Endometrium (tissue), 2 donors: ENCODE data around the gene LDAF1.
"Not testable (repeated sequence)": the region's sequence is repeated elsewhere in the genome, so short reads cannot be mapped to it uniquely, and the experiment has no call there.

Source experiments
- FAIRE-seq: peaks from 2 replicates; lab custom pipeline; 2012; peaks lifted over from hg19 to GRCh38; lab: Jason Lieb, UNC
- donor health status: control.
- donor health status: control.

The LDAF1 gene

DNA sequence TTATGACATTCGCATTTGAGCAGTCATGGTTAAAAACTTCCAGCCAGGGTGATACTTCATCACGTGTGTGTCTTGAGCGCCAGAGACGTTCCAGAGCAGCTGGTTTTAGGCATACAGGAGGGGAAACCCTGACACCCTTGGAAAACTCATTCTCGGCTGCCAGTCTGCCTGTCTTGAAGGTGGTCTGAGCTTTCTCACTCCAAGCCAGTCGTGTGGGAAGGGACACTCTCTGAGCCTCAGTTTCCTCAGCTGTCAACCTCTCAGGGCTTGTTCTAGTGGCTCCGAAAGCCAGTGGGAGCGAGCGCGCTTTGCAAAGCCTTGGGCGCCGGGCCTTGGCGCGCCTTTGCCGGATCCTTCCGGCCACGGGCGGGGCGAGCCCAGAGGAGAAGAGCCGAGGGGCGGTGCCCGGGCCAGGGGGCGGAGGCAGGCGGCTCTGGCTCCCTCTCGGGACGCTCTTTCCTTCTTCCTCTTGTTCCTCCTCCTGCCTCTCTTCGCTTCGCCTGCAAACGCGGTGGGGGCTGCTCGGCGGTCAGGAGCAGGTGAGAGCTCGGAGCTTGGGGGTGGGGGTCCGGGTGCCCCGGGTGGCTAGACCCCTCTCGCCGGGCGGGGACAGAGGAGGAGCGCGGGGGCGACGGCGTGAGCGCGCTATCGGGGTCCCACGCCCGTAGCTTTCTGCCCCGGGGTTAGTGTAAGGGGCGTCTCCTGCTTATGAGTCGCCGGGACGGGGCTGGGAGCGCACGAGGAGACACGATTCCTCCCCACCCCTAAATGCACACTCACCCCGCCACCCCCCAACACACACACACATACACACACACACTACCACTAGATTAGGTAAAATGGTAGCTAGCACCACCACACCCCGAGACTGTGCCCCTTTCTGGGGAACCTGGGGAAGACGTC lies at the start of gene LDAF1:
Gene LDAF1, plus strand, starts transcription at position 467 of the 903 bp plus-strand sequence. CDS start 2,509 bp downstream, outside the sequence.
- FAIRE-seq: no peak

DNA sequence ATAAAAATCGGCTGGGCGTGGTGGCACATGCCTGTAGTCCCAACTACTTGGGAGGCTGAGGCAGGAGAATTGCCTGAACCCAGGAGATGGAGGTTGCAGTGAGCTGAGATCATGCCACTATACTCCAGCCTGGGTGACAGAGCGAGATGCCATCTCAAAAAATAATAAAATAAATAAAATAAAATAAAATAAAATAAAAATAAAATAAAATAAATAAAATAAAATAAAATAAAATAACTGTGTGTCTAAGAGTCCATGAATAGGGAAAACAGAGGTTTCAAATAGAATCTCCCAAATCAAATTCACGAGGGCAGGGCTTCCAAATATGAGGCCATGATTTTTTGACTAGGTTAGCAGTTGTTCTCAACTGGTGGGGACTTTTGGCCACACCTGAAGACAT lies 42.9 kb upstream of the LDAF1 start:
- FAIRE-seq: not testable (repeated sequence)

- no peak for FAIRE-seq
These were observed 42.3 kb upstream of the LDAF1 start for GRCh38 chr16:21116148-21116693.

- FAIRE-seq: no peak
These were observed 40.9 kb upstream of the LDAF1 start for GRCh38 chr16:21117567-21117966.

- no peak for FAIRE-seq
These were observed 37.4 kb upstream of the LDAF1 start for GRCh38 chr16:21120976-21121520.

DNA sequence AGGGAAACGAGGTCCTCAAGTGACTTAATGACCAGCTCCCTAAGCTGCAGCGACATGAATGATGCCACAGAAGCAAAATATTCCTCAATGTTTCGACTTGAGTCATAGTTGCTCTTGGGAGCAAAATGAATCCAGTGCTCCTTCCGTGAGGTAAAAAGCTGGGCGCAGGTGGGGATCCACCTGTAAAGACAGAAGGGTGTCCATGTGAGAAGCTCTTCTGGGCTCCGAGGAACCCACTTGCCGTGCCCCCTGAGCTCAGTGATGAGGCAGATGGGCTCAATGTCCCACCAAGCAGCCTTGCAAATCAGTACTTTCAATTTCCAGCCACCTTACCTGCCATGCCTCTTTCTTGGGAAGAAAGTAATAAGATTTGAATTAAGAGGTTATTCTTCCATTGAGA lies 33.3 kb upstream of the LDAF1 start:
- no peak for FAIRE-seq

DNA sequence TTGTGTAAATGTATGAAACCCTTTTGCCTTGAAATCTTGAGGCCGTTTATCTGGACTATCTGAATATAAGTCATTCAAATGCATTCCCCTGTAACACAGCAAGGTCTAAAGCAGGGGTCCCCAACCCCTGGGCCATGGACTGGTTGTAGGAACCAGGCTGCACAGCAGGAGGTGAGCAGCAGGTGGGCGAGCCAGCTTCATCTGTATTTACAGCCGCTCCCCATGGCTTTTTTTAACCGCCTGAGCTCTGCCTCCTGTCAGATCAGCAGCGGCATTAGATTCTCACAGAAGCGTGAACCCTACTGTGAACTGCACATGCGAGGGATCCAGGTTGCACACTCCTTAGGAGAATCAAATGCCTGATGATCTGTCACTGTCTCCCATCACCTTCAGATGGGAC lies 32.0 kb upstream of the LDAF1 start:
- FAIRE-seq: no peak

- no peak for FAIRE-seq
These were observed 29.5 kb upstream of the LDAF1 start for GRCh38 chr16:21128991-21129390.

GRCh38 chr16:21130811-21131210 lies 27.7 kb upstream of the LDAF1 start:
- no peak for FAIRE-seq

DNA sequence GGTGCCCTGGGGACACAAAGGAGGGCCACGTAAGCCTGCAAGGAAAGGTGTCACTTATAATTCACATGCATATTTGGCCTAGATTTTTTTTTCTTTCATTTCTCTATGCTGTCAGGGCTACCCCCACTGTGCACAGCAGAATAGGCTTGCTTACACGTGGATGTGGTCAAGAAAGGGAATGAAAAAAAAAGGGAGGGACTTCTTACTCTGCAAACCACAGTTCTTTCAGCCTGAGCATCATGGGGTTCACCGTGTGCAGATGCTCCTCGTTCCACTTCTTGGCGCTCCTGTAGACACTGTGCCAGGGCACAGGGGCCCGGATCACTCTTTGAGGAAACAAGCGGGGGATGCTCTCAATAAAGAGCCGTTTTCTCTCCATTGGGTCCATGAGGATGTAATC lies 24.4 kb upstream of the LDAF1 start:
- no peak for FAIRE-seq

GRCh38 chr16:21145738-21146137 lies 12.7 kb upstream of the LDAF1 start:
- no peak for FAIRE-seq

DNA sequence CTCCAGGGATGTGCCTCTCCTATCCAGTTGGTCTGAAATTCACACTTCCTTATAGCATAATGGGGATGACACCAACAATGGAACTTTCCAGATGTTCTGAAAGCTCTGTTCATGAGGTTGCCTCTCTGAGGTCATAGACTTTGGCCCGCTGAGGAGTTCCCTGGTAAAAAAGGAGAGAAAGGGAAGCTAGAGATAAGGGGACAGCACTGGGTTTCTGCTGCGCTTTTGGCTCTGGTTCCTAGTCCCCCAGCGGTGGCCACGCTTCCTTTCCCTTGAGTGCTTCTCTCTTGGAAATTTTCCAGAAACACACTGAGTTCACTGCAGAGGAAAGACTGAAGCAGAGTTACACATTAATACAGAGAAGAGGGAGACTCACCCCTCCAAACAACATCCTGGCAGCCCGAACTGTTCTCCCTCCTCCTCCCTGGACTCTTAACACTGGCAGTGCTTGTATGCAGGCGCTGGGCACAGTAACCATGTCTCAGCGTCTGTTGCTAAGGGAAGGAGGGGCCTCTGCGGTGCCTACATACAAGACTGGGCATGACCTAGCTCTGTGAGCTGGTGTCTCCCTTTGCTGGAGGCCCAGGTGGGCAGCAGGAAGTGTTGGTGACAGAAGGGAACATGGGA lies 8.0 kb upstream of the LDAF1 start, which contains the start of gene DNAH3:
Gene DNAH3, minus strand, starts transcription at position 472 of the 627 bp plus-strand sequence. CDS start 527 bp downstream, outside the sequence.
- FAIRE-seq: no peak

DNA sequence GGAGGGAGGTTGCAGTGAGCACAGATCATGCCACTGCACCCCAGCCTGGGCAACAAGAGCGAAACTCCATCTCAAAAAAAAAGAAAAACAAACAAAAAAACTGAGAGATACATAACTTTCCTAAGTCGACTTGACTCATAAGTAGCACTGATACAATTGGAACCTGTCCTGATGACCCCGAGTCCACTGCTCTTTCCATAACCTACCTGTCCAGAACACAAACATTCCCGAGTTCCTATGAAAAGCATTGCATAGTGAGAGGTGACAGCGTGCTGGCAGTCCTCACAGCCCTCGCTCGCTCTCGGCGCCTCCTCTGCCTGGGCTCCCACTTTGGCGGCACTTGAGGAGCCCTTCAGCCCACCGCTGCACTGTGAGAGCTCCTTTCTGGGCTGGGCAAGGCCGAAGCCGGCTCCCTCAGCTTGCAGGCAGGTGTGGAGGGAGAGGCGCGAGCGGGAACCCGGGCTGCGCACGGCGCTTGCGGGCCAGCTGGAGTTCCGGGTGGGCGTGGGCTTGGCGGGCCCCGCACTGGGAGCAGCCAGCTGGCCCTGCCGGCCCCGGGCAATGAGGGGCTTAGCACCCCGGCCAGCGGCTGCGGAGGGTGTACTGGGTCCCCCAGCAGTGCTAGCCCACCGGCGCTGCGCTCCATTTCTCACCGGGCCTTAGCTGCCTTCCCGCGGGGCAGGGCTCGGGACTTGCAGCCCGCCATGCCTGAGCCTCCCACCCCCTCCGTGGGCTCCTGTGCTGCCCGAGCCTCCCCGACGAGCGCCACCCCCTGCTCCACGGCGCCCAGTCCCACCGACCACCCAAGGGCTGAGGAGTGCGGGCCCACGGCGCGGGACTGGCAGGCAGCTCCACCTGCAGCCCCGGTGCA lies 6.1 kb upstream of the LDAF1 start:
- not testable (repeated sequence) for FAIRE-seq

GRCh38 chr16:21153124-21153729 lies 5.2 kb upstream of the LDAF1 start:
- not testable (repeated sequence) for FAIRE-seq

- not testable (repeated sequence) for FAIRE-seq
These were observed 2.5 kb upstream of the LDAF1 start for GRCh38 chr16:21156011-21156410.

DNA sequence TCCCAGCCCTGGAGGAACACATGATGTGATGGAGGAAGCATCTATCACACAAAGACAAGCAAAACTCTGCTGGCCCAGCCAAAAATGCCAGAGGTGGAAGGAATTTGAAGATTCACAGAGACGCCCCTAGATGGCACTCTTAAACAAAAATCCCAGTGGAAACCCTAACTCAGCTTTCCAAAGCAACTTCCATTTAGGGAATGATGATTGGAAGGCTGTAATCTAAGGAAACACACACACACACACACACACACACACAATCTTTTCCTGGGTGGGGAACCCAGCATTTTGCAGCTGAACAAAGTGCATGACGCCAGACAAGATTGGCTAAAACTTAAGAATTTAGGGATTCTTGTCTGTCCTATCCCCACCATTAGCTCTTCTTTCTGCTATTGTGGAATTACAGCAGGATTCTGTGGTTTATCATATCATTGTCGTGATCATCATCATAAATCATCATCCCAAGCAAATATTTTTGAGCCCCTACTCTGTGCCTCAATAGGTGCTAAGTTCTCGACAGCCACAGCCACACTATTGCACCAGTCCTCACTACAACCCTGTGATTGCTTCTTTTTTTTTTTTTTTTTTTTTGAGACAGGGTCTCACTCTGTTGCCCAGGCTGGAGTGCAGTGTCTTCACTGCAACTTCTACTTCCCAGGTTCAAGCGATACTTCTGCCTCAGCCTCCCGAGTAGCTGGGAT lies 1.6 kb upstream of the LDAF1 start:
- no peak for FAIRE-seq

DNA sequence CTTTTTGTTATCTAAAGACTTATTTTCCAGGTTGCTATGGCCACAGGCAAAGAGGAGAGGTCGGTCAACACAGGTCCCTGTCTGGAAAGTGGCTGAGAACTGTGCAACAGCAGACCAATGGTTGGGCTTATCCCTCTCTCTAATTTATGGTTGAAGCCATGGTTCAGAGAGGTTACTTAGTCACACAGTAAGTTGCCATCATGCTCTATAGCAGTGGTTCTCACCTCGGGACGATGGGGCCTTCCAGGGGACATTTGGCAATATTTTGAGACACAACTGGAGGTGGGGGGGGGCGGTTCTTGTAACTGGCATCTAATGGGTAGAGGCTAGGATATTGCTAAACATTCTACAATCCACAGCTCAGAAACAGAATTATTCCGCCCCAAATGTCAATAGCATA lies 842 bp upstream of the LDAF1 start:
- FAIRE-seq: no peak

- FAIRE-seq: no peak
These were observed 942 bp downstream of the LDAF1 start for GRCh38 chr16:21159281-21159951.

DNA sequence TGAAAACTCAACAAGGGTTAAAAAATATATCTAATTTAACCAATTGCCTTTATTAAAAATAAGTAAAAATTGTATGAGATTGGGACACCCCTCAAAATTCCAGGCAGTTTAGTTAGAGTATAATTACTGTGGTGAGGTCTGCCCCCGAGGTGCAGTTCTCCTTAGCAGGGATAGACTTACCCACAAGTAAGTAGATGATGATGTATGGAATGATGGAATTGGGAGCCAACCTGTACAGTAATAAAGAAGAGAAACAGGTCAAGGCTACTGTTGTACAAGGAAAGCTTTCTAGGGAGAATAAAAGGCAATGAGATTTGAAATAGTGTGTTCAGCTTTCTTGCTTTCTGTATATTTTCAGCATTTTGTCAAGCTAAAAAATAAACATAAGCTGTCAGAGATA lies 1.8 kb downstream of the LDAF1 start:
- FAIRE-seq: no peak

GRCh38 chr16:21161211-21161610 lies 2.7 kb downstream of the LDAF1 start:
- no peak for FAIRE-seq
